OCI-LY7 (cell line): ENCODE results near the gene M6PR.

Experiments
- EZH2phosphoT487 ChIP-seq: fragments of 200-600 bp; sonication (generic); IDR thresholded peaks from 2 replicates; pipeline ENCODE4 v1.6.1; 2018; ENCODE audit warnings: low read depth, borderline replicate concordance, mild to moderate bottlenecking, mixed run types, antibody characterized with exemption, low read length, moderate library complexity, mixed read lengths
- TF ChIP-seq, protein P1 (sequence below): fragments of 200-600 bp; sonication (generic); conservative IDR thresholded peaks from 2 replicates; pipeline ENCODE4 v1.5.1; 2014; ENCODE audit warnings: mild to moderate bottlenecking, antibody characterized with exemption, low read length, moderate library complexity, mixed read lengths

DNA sequence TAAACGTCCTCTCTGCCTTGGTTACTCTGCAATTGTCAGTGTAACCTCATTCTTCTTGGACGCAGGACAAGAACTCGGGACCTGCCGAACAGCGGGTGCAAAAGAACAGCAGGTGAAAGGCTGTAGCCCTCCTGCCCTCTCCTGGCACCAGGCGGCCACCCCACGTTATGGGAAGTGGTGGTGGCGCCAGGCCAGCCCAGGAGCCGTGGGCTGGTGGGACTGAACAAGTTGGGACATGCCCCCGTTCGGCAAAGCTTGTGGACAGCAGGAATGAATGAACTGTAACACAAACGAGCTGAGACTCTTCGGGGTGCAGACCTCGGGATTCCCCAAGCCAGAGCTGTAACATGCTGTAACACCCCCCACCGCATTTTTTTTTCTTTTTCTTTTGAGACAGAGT lies 6.6 kb upstream of the M6PR start:
- TF ChIP-seq, protein P1, sequence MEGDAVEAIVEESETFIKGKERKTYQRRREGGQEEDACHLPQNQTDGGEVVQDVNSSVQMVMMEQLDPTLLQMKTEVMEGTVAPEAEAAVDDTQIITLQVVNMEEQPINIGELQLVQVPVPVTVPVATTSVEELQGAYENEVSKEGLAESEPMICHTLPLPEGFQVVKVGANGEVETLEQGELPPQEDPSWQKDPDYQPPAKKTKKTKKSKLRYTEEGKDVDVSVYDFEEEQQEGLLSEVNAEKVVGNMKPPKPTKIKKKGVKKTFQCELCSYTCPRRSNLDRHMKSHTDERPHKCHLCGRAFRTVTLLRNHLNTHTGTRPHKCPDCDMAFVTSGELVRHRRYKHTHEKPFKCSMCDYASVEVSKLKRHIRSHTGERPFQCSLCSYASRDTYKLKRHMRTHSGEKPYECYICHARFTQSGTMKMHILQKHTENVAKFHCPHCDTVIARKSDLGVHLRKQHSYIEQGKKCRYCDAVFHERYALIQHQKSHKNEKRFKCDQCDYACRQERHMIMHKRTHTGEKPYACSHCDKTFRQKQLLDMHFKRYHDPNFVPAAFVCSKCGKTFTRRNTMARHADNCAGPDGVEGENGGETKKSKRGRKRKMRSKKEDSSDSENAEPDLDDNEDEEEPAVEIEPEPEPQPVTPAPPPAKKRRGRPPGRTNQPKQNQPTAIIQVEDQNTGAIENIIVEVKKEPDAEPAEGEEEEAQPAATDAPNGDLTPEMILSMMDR: no peak
- no peak for TF ChIP-seq EZH2phosphoT487
